Keratinocyte (primary cell): ENCODE measurements around the gene HS3ST6. TPM values are rescaled to one million over a fixed set of nuclear protein-coding genes. Genes with fewer than 3 reads are reported as not detected.

ENCODE experiments used
- DNase-seq: peaks from one replicate; pipeline ENCODE4 v3.0.0-alpha.2; 2011; ENCODE audit warnings: low read depth, missing footprints, low spot score
- FAIRE-seq: peaks from 2 replicates; lab custom pipeline; 2011; peaks lifted over from hg19 to GRCh38; lab: Jason Lieb, UNC
- H2AFZ ChIP-seq: 2 replicates; pipeline ENCODE4 v1.6.0; 2012; ENCODE audit warnings: low read length, control low read depth, inconsistent platforms; ENCODE audit not compliant: control insufficient read depth
- H3K27ac ChIP-seq: 2 replicates; pipeline ENCODE4 v1.5.1; 2011; ENCODE audit warnings: low read length; ENCODE audit not compliant: control insufficient read depth, insufficient read depth
- H3K27me3 ChIP-seq: 3 replicates; pipeline ENCODE4 v1.6.0; 2011; ENCODE audit warnings: low read length; ENCODE audit not compliant: control insufficient read depth, insufficient read depth; ENCODE audit errors: extremely low read depth
- H3K36me3 ChIP-seq, 2 experiments: 2 replicates in 1 of 2; 3 replicates in 1 of 2; pipeline ENCODE4 v1.5.1; 2011; ENCODE audit warnings: low read length in 2 of 2, mild to moderate bottlenecking in 1 of 2; ENCODE audit not compliant: control insufficient read depth in 2 of 2, insufficient read depth in 2 of 2; ENCODE audit errors: extremely low read depth in 1 of 2
- H3K4me1 ChIP-seq: 3 replicates; pipeline ENCODE4 v1.5.1; 2011; ENCODE audit warnings: low read length; ENCODE audit not compliant: control insufficient read depth, insufficient read depth; ENCODE audit errors: extremely low read depth
- H3K4me2 ChIP-seq: 3 replicates; pipeline ENCODE4 v1.6.0; 2011; ENCODE audit warnings: low read depth, low read length; ENCODE audit not compliant: control insufficient read depth, insufficient read depth; ENCODE audit errors: extremely low read depth
- H3K4me3 ChIP-seq, 3 experiments: fragments of 200-600 bp in 1 of 3; sonication (generic) in 1 of 3; 2 replicates in 2 of 3; 3 replicates in 1 of 3; pipeline ENCODE4 v1.5.1; 2011 to 2016; ENCODE audit warnings: low read length in 3 of 3, mild to moderate bottlenecking in 3 of 3, control low read depth in 2 of 3, inconsistent platforms in 1 of 3, low read depth in 1 of 3, mixed read lengths in 1 of 3, mixed run types in 1 of 3, moderate library complexity in 1 of 3; ENCODE audit not compliant: control insufficient read depth in 2 of 3, insufficient read depth in 2 of 3; ENCODE audit errors: extremely low read depth in 1 of 3
- H3K79me2 ChIP-seq: 2 replicates; pipeline ENCODE4 v1.6.0; 2012; ENCODE audit warnings: low read length; ENCODE audit not compliant: control insufficient read depth, insufficient read depth
- H3K9ac ChIP-seq: 3 replicates; pipeline ENCODE4 v1.6.0; 2011; ENCODE audit warnings: low read length; ENCODE audit not compliant: control insufficient read depth, insufficient read depth; ENCODE audit errors: extremely low read depth
- H3K9me1 ChIP-seq: 3 replicates; pipeline ENCODE4 v1.6.0; 2011; ENCODE audit warnings: low read length; ENCODE audit not compliant: control insufficient read depth, insufficient read depth; ENCODE audit errors: extremely low read depth
- H3K9me3 ChIP-seq: 2 replicates; pipeline ENCODE4 v1.5.1; 2012; ENCODE audit warnings: low read depth, low read length; ENCODE audit not compliant: control insufficient read depth
- H4K20me1 ChIP-seq: 3 replicates; pipeline ENCODE4 v1.6.0; 2011; ENCODE audit warnings: low read length; ENCODE audit not compliant: control insufficient read depth, insufficient read depth; ENCODE audit errors: extremely low read depth
- CTCF ChIP-seq, 3 experiments: IDR thresholded peaks in 1 of 3; conservative IDR thresholded peaks in 1 of 3; optimal IDR thresholded peaks in 1 of 3; 2 replicates in 2 of 3; 3 replicates in 1 of 3; pipeline versions ENCODE3 to v1.5.1; 2011; ENCODE audit warnings: low read length in 3 of 3, mild to moderate bottlenecking in 3 of 3, moderate library complexity in 2 of 3, control low read depth in 1 of 3, inconsistent platforms in 1 of 3; ENCODE audit not compliant: insufficient read depth in 2 of 3; ENCODE audit errors: extremely low read depth in 1 of 3
- EZH2 ChIP-seq: IDR thresholded peaks from one replicate; pipeline ENCODE4 v1.6.1; 2012; ENCODE audit warnings: inconsistent platforms, mild to moderate bottlenecking, low read length, moderate library complexity
- dilution Hi-C: fragments of 300-500 bp; cut with MboI; formaldehyde crosslinking; loops from one replicate; pipeline ENCODE4 v1.7.0; 2020; ENCODE audit warnings: low sequenced_read_pairs; ENCODE audit not compliant: extremely low pct_ligation_motif_present
- polyA plus RNA-seq, 5 experiments: library from polyadenylated mRNA; depleted of rRNA in 3 of 5; stranded (reverse) in 3 of 5; stranded (forward) in 1 of 5; unstranded in 1 of 5; fragments of >200 nt; gene quantifications; 1 replicate in 1 of 5; 2 replicates in 3 of 5; 3 replicates in 1 of 5; pipeline versions ENCODE4 v1.2.1 to v1.2.3, GENCODE V29; 2011 to 2012; ENCODE audit warnings: missing spikeins in 2 of 5, low read depth in 1 of 5, low replicate concordance in 1 of 5

HS3ST6 gene
- polyA plus RNA-seq, 1 donor (not counting 4 experiments of a cell fraction or from before 2014, with no cell fraction given) = not detected

GRCh38 chr16:1916640-1916990 lies 1.6 kb downstream of the HS3ST6 start:
- H3K4me1 ChIP-seq = peaks cover 10% of the 10 kb centered on the region
- H3K27ac ChIP-seq = no peak overlapping the region

GRCh38 chr16:1915732-1916639 lies 2.2 kb downstream of the HS3ST6 start:
- Histone ChIP-seq H3K4me2 (no peak overlapping the region), H3K79me2 (no peaks in the 10 kb centered on the region), H3K27ac (no peak overlapping the region), H3K9me3 (no peaks in the 10 kb centered on the region), H3K4me3 (no peak overlapping the region), H3K27me3 (peaks cover 66% of the 10 kb centered on the region), H3K4me1 (peaks cover 10% of the 10 kb centered on the region), H3K9ac (no peak overlapping the region), H3K36me3 (no peaks in the 10 kb centered on the region), H2AFZ (no peak overlapping the region), H3K9me1 (no peaks in the 10 kb centered on the region), H4K20me1 (no peaks in the 10 kb centered on the region)
- dilution Hi-C loops = no loop called here
- FAIRE-seq (no peak), DNase-seq (no peak)
- TF ChIP-seq EZH2 (no peak), CTCF (optimal IDR thresholded peaks at IDR 0.05 in 1 of 3, IDR thresholded peaks at IDR 0.05 in 1 of 3, conservative IDR thresholded peaks at IDR 0.05 in 1 of 3; ENCODE audit: extremely low read depth in 1 of 3, insufficient read depth in 2 of 3, low read length in 3 of 3) (no peak)

More at GRCh38 chr16:1916640-1916990, 1.6 kb downstream of the HS3ST6 start:
- Histone ChIP-seq H2AFZ (no peak overlapping the region), H3K79me2 (no peaks in the 10 kb centered on the region), H3K4me3 (no peak overlapping the region), H4K20me1 (no peaks in the 10 kb centered on the region), H3K4me2 (no peak overlapping the region), H3K27me3 (peaks cover 69% of the 10 kb centered on the region), H3K9me1 (no peaks in the 10 kb centered on the region), H3K36me3 (no peaks in the 10 kb centered on the region), H3K9me3 (no peaks in the 10 kb centered on the region), H3K9ac (no peak overlapping the region)
- FAIRE-seq (no peak), DNase-seq (no peak)
- dilution Hi-C loops = no loop called here
- TF ChIP-seq EZH2 = no peak
- TF ChIP-seq CTCF (optimal IDR thresholded peaks at IDR 0.05 in 1 of 3, IDR thresholded peaks at IDR 0.05 in 1 of 3, conservative IDR thresholded peaks at IDR 0.05 in 1 of 3; ENCODE audit: extremely low read depth in 1 of 3, insufficient read depth in 2 of 3, low read length in 3 of 3) = no peak
